Measurements from ENCODE around the gene HCRT. TPM values are rescaled to one million over a fixed set of nuclear protein-coding genes. Genes with fewer than 3 reads are reported as not detected.

HCRT gene
- total and polyA plus RNA-seq, 2 of the 4 experiments (the other 2 are of a cell fraction): not detected

DNA sequence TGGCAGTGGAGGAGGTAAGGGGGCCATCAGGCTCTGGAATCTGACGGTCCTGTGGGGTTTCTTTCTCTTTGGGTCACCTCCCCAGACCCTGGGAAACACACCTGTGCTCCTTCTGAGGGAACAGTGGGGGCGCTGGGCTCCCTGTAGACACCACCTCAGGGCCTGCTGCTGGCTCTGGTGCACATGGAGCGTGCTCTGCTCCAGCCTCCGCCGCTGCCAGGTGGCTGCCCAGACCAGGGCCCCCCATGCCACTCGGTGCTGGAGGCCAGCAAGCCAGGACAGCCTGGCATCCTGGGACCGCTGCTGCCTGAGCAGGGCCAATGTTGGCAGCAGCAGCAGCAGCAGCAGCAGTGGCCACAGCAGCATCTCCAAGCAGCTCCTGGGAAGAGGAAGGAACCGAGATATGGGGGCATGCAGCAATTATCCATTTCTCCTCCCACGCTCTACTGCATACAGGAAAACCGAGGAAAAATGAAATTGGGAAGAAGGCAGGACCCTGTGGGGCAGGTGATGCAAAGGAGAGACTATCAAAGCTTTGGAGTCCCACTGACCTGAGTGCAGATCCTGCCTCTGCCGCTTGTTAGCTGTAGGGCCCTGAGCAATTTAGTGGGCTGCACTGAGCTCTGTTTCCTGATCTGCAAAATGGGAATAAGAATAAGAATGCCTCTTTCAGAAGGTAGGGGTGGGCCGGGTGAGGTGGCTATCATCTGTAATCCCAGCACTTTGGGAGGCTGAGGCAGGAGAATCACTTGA, 8.1 kb upstream of the HCRT start:
- Histone ChIP-seq H3K36me3 (ENCODE audit: control insufficient read depth, insufficient read depth, low read length) (no peaks in the 10 kb centered on the region), H4K5ac (ENCODE audit: low read depth, low read length) (peak overlapping the region; percentile 97), H3K14ac (replicated peaks; ENCODE audit: low read depth, low read length) (no peak overlapping the region), H2BK20ac (ENCODE audit: low read depth, low read length) (no peak overlapping the region), H3K4me1 (ENCODE audit: control insufficient read depth, insufficient read depth, low read length) (no peaks in the 10 kb centered on the region), H3K56ac (ENCODE audit: extremely low read depth, insufficient read depth, low read length) (no peak overlapping the region), H4K20me1 (ENCODE audit: insufficient read depth, low read length) (no peaks in the 10 kb centered on the region), H3K9ac (ENCODE audit: low read depth, low read length) (no peak overlapping the region), H2AK5ac (ENCODE audit: low read depth, low read length) (peak overlapping the region; percentile 38; the same call in 1 of the 2 replicates), H3K79me1 (ENCODE audit: low read depth in 1 of 2, low read length in 2 of 2) (peaks cover 0 to 8% of the 10 kb centered on the region in 2 experiments; a peak in 1 of 4 replicates), H3K9me3 (ENCODE audit: control insufficient read depth, insufficient read depth, low read length) (no peaks in the 10 kb centered on the region), H2AK9ac (replicated peaks; ENCODE audit: low read depth, low read length, poor library complexity) (no peak overlapping the region), H3K4me3 (ENCODE audit: insufficient read depth, low read depth, low read length) (peak overlapping the region; percentile 77), H3K27me3 (ENCODE audit: control insufficient read depth, insufficient read depth, low read length) (no peaks in the 10 kb centered on the region), H3K18ac (ENCODE audit: low read depth, low read length) (no peak overlapping the region), H3K4ac (ENCODE audit: low read depth, low read length) (peak overlapping the region; percentile 99), H3K23ac (ENCODE audit: low read depth, low read length) (no peak overlapping the region), H3K4me2 (ENCODE audit: low read depth, low read length) (peak overlapping the region; percentile 84), H4K8ac (ENCODE audit: low read depth in 2 of 2, low read length in 2 of 2) (peak overlapping the region; percentile 74 to 100; a peak in 3 of 4 replicates), H2AFZ (replicated peaks; ENCODE audit: low read length, poor library complexity) (peak overlapping the region; percentile 95), H2BK120ac (ENCODE audit: low read depth, low read length) (no peak overlapping the region), H2BK5ac (ENCODE audit: low read depth, low read length, poor library complexity, severe bottlenecking) (no peak overlapping the region), H4K91ac (ENCODE audit: insufficient read depth, low read depth, low read length) (no peak overlapping the region), H2BK15ac (ENCODE audit: low read depth, low read length) (no peak overlapping the region), H3K9me1 (ENCODE audit: insufficient read depth, low read length) (peaks cover 7% of the 10 kb centered on the region; the same call in 1 of the 2 replicates), H3K27ac (ENCODE audit: insufficient read depth, low read length) (no peak overlapping the region)
- dilution Hi-C loops (cut with HindIII; ENCODE audit: low sequenced_read_pairs, unreplicated experiment) (no loop called here), in situ Hi-C loops (cut with MboI; ENCODE audit: low sequenced_read_pairs) (no loop called here), intact Hi-C loops (cut with micrococcal nuclease) (no loop called here)
- BruUV-seq (replicated peaks): no TSS peak
- ATAC-seq (ENCODE audit: low read depth): no peak
- POLR2A ChIA-PET (ENCODE audit: unreplicated experiment): no interaction called here
- CTCF ChIA-PET: no interaction called here
- DNase-seq: no peak
- WGBS, 2 experiments (ENCODE audit: extremely low coverage in 2 of 2, insufficient read length in 1 of 2): 95% methylated on average over 6 of the region's 12 CpGs; no CpG with 5 or more reads in 1 of the 2 experiments
- TF ChIP-seq RCOR1 (IDR thresholded peaks at IDR 0.05; ENCODE audit: insufficient replicate concordance, low read length) (no peak), CHD1 (IDR thresholded peaks at IDR 0.05; ENCODE audit: low read depth, low read length) (no peak), BHLHE40 (IDR thresholded peaks at IDR 0.05; ENCODE audit: low read depth, low read length) (no peak), RFX5 (IDR thresholded peaks at IDR 0.05; ENCODE audit: low read depth, low read length) (no peak), SMC3 (IDR thresholded peaks at IDR 0.05; ENCODE audit: low read depth, low read length) (no peak), RAD21 (IDR thresholded peaks at IDR 0.05; ENCODE audit: low read length) (no peak), FOS (IDR thresholded peaks at IDR 0.05; ENCODE audit: low read depth, low read length) (no peak), MAFK (IDR thresholded peaks at IDR 0.05; ENCODE audit: low read depth, low read length) (no peak), CEBPB (IDR thresholded peaks at IDR 0.05; ENCODE audit: low read depth, low read length) (no peak), POLR2A (IDR thresholded peaks at IDR 0.05; ENCODE audit: low read depth, low read length) (no peak), MXI1 (IDR thresholded peaks at IDR 0.05; ENCODE audit: borderline replicate concordance, low read depth, low read length) (no peak), MAZ (IDR thresholded peaks at IDR 0.05; ENCODE audit: borderline replicate concordance, low read depth, low read length) (no peak)
- TF ChIP-seq, protein P1, sequence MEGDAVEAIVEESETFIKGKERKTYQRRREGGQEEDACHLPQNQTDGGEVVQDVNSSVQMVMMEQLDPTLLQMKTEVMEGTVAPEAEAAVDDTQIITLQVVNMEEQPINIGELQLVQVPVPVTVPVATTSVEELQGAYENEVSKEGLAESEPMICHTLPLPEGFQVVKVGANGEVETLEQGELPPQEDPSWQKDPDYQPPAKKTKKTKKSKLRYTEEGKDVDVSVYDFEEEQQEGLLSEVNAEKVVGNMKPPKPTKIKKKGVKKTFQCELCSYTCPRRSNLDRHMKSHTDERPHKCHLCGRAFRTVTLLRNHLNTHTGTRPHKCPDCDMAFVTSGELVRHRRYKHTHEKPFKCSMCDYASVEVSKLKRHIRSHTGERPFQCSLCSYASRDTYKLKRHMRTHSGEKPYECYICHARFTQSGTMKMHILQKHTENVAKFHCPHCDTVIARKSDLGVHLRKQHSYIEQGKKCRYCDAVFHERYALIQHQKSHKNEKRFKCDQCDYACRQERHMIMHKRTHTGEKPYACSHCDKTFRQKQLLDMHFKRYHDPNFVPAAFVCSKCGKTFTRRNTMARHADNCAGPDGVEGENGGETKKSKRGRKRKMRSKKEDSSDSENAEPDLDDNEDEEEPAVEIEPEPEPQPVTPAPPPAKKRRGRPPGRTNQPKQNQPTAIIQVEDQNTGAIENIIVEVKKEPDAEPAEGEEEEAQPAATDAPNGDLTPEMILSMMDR (conservative IDR thresholded peaks at IDR 0.05; ENCODE audit: low read depth, low read length): no peak

Data from IMR-90 (cell line).